ENCODE results near the gene LRRC4C. TPM values are rescaled to one million over a fixed set of nuclear protein-coding genes. Genes with fewer than 3 reads are reported as not detected.

Gene LRRC4C
- polyA plus RNA-seq, 1 donor from 2014 or later, result 24.3 TPM

- Histone ChIP-seq H3K27ac (ENCODE audit: low read length) (no peak overlapping the region), H3K4me3 (ENCODE audit: low read length) (no peak overlapping the region), H3K27me3 (ENCODE audit: insufficient read depth, low read depth, low read length) (no peaks in the 10 kb centered on the region), H3F3A (ENCODE audit: insufficient read depth, low read length, poor library complexity, severe bottlenecking) (no peaks in the 10 kb centered on the region), H3K9me2 (ENCODE audit: insufficient read depth, low read length) (no peaks in the 10 kb centered on the region), H3K4me2 (ENCODE audit: low read length) (no peak overlapping the region), H3K36me3 (ENCODE audit: insufficient read depth, low read length) (no peaks in the 10 kb centered on the region), H4K20me1 (ENCODE audit: insufficient read depth) (no peaks in the 10 kb centered on the region), H3K9ac (ENCODE audit: low read length) (no peak overlapping the region), H3K9me3 (ENCODE audit: low read length) (no peaks in the 10 kb centered on the region), H3K79me2 (replicated peaks; ENCODE audit: insufficient read depth, low read length) (no peaks in the 10 kb centered on the region), H2AFZ (ENCODE audit: low read depth, low read length) (no peak overlapping the region)
- TF ChIP-seq SMC3 (conservative IDR thresholded peaks at IDR 0.05; ENCODE audit: poor library complexity), result no peak
- TF ChIP-seq CTCF (IDR thresholded peaks at IDR 0.05; ENCODE audit: poor library complexity, severe bottlenecking), result no peak
- TF ChIP-seq MXI1 (conservative IDR thresholded peaks at IDR 0.05; ENCODE audit: poor library complexity, severe bottlenecking), result no peak
- no peak for TF ChIP-seq RAD21 (conservative IDR thresholded peaks at IDR 0.05)
- no peak for TF ChIP-seq TAF1 (IDR thresholded peaks at IDR 0.05; ENCODE audit: low read depth)
- no peak for TF ChIP-seq EP300 (conservative IDR thresholded peaks at IDR 0.05; ENCODE audit: poor library complexity, severe bottlenecking)
- no peak for TF ChIP-seq POLR2AphosphoS5 (IDR thresholded peaks at IDR 0.05)
- TF ChIP-seq REST (IDR thresholded peaks at IDR 0.05; ENCODE audit: borderline replicate concordance), result no peak
- no peak for TF ChIP-seq EZH2 (IDR thresholded peaks at IDR 0.05; ENCODE audit: borderline replicate concordance, insufficient read depth, low read length, poor library complexity, severe bottlenecking)
Observed at GRCh38 chr11:40508303-40508702, 951.1 kb downstream of the LRRC4C start.

- no peak overlapping the region for H3K9ac ChIP-seq (ENCODE audit: low read length)
- H3K9me3 ChIP-seq (ENCODE audit: low read length), result no peaks in the 10 kb centered on the region
- TF ChIP-seq EZH2 (IDR thresholded peaks at IDR 0.05; ENCODE audit: borderline replicate concordance, insufficient read depth, low read length, poor library complexity, severe bottlenecking) (no peak), RAD21 (conservative IDR thresholded peaks at IDR 0.05) (no peak), POLR2AphosphoS5 (IDR thresholded peaks at IDR 0.05) (no peak), SMC3 (conservative IDR thresholded peaks at IDR 0.05; ENCODE audit: poor library complexity) (no peak), TAF1 (IDR thresholded peaks at IDR 0.05; ENCODE audit: low read depth) (no peak), CTCF (IDR thresholded peaks at IDR 0.05; ENCODE audit: poor library complexity, severe bottlenecking) (no peak), REST (IDR thresholded peaks at IDR 0.05; ENCODE audit: borderline replicate concordance) (no peak), EP300 (conservative IDR thresholded peaks at IDR 0.05; ENCODE audit: poor library complexity, severe bottlenecking) (no peak), MXI1 (conservative IDR thresholded peaks at IDR 0.05; ENCODE audit: poor library complexity, severe bottlenecking) (no peak)
- H3K27ac ChIP-seq (ENCODE audit: low read length), result no peak overlapping the region
- no peaks in the 10 kb centered on the region for H4K20me1 ChIP-seq (ENCODE audit: insufficient read depth)
- H3K27me3 ChIP-seq (ENCODE audit: insufficient read depth, low read depth, low read length), result no peaks in the 10 kb centered on the region
- no peak overlapping the region for H3K4me3 ChIP-seq (ENCODE audit: low read length)
- no peaks in the 10 kb centered on the region for H3K9me2 ChIP-seq (ENCODE audit: insufficient read depth, low read length)
- H3K36me3 ChIP-seq (ENCODE audit: insufficient read depth, low read length), result no peaks in the 10 kb centered on the region
- H3K4me2 ChIP-seq (ENCODE audit: low read length), result no peak overlapping the region
- H2AFZ ChIP-seq (ENCODE audit: low read depth, low read length), result no peak overlapping the region
- no peaks in the 10 kb centered on the region for H3K79me2 ChIP-seq (replicated peaks; ENCODE audit: insufficient read depth, low read length)
- H3F3A ChIP-seq (ENCODE audit: insufficient read depth, low read length, poor library complexity, severe bottlenecking), result no peaks in the 10 kb centered on the region
Observed at GRCh38 chr11:40506226-40506625, 953.2 kb downstream of the LRRC4C start.

Measured in neural cell (in vitro differentiated cells).